CD14-positive monocyte (primary cell): ENCODE measurements around the gene MINPP1. TPM values are rescaled to one million over a fixed set of nuclear protein-coding genes. Genes with fewer than 3 reads are reported as not detected.

ENCODE experiments used
- DNase-seq, 3 donors: peaks; one replicate each; pipeline ENCODE4 v3.0.0-alpha.2; 2011 to 2022
- H2AFZ ChIP-seq: 2 replicates; pipeline ENCODE4 v1.6.0; 2012; ENCODE audit warnings: mild to moderate bottlenecking, low read depth, low read length, inconsistent platforms; ENCODE audit not compliant: insufficient read depth, poor library complexity, severe bottlenecking
- H3K27ac ChIP-seq, 2 donors: 1 replicate in 1 of 2; 2 replicates in 1 of 2; pipeline ENCODE4 v1.5.1; 2012 to 2013; ENCODE audit warnings: low read length in 2 of 2, control low read depth in 1 of 2, inconsistent platforms in 1 of 2, low read depth in 1 of 2, mild to moderate bottlenecking in 1 of 2
- H3K27me3 ChIP-seq, 2 donors: one replicate each; pipeline versions ENCODE4 v1.6.0 to v1.6.1; 2011 to 2013; ENCODE audit warnings: low read length in 2 of 2; ENCODE audit not compliant: control insufficient read depth in 2 of 2, insufficient read depth in 2 of 2
- H3K36me3 ChIP-seq, 2 donors: replicated peaks in 1 of 2; 1 replicate in 1 of 2; 2 replicates in 1 of 2; pipeline versions ENCODE4 v1.5.1 to v1.6.1; 2012 to 2013; ENCODE audit warnings: low read length in 2 of 2, control low read depth in 1 of 2, inconsistent platforms in 1 of 2, mild to moderate bottlenecking in 1 of 2; ENCODE audit not compliant: insufficient read depth in 2 of 2, control insufficient read depth in 1 of 2
- H3K4me1 ChIP-seq, 2 donors: 1 replicate in 1 of 2; 2 replicates in 1 of 2; pipeline versions ENCODE4 v1.5.1 to v1.6.1; 2012 to 2013; ENCODE audit warnings: low read length in 2 of 2, control low read depth in 1 of 2, inconsistent platforms in 1 of 2, mild to moderate bottlenecking in 1 of 2, moderate library complexity in 1 of 2; ENCODE audit not compliant: insufficient read depth in 2 of 2, control insufficient read depth in 1 of 2
- H3K4me2 ChIP-seq: replicated peaks from 2 replicates; pipeline ENCODE3; 2012; ENCODE audit warnings: low read length, moderate library complexity, mild to moderate bottlenecking; ENCODE audit not compliant: poor library complexity, severe bottlenecking; ENCODE audit errors: extremely low read depth
- H3K4me3 ChIP-seq, 3 experiments: fragments of 200-600 bp in 1 of 3; sonication (generic) in 1 of 3; replicated peaks in 1 of 3; 1 replicate in 2 of 3; 2 replicates in 1 of 3; pipeline ENCODE4 v1.5.1; 2011 to 2013; ENCODE audit warnings: low read length in 3 of 3, mild to moderate bottlenecking in 3 of 3, control low read depth in 2 of 3, low read depth in 2 of 3, inconsistent platforms in 1 of 3, moderate library complexity in 1 of 3
- H3K79me2 ChIP-seq: 2 replicates; pipeline ENCODE4 v1.6.0; 2012; ENCODE audit warnings: mild to moderate bottlenecking, control low read depth, inconsistent platforms, low read length, moderate library complexity; ENCODE audit not compliant: insufficient read depth
- H3K9ac ChIP-seq: 2 replicates; pipeline ENCODE4 v1.6.0; 2017; ENCODE audit warnings: low read length, mild to moderate bottlenecking; ENCODE audit not compliant: insufficient read depth, poor library complexity, severe bottlenecking
- H3K9me3 ChIP-seq, 2 donors: replicated peaks in 1 of 2; 1 replicate in 1 of 2; 2 replicates in 1 of 2; pipeline versions ENCODE4 v1.5.1 to v1.6.1; 2012 to 2013; ENCODE audit warnings: low read length in 2 of 2, control low read depth in 1 of 2; ENCODE audit not compliant: control insufficient read depth in 1 of 2, insufficient read depth in 1 of 2
- H4K20me1 ChIP-seq: 2 replicates; pipeline ENCODE4 v1.6.0; 2012; ENCODE audit warnings: mild to moderate bottlenecking, low read length, control low read depth, moderate library complexity; ENCODE audit not compliant: insufficient read depth
- H3K27ac Mint-ChIP-seq, 7 donors: one replicate each; pipeline ENCODE4 v1.8.0; 2020; ENCODE audit warnings: mild to moderate bottlenecking in 7 of 7, mixed read lengths in 7 of 7, moderate library complexity in 6 of 7, inconsistent platforms in 2 of 7
- H3K27me3 Mint-ChIP-seq, 3 donors: one replicate each; pipeline ENCODE4 v1.8.0; 2021 to 2022; ENCODE audit warnings: low read depth in 3 of 3, mild to moderate bottlenecking in 3 of 3, mixed read lengths in 3 of 3, moderate library complexity in 3 of 3, inconsistent platforms in 1 of 3
- H3K36me3 Mint-ChIP-seq, 2 donors: one replicate each; pipeline ENCODE4 v1.8.0; 2020; ENCODE audit warnings: mixed read lengths in 2 of 2, inconsistent platforms in 1 of 2, mild to moderate bottlenecking in 1 of 2
- H3K4me1 Mint-ChIP-seq: one replicate; pipeline ENCODE4 v1.8.0; 2020; ENCODE audit warnings: mild to moderate bottlenecking, mixed read lengths
- H3K4me3 Mint-ChIP-seq, 2 donors: one replicate each; pipeline ENCODE4 v1.8.0; 2020; ENCODE audit warnings: mild to moderate bottlenecking in 2 of 2, mixed read lengths in 2 of 2, moderate library complexity in 1 of 2
- H3K9me3 Mint-ChIP-seq, 7 donors: one replicate each; pipeline ENCODE4 v1.8.0; 2020 to 2022; ENCODE audit warnings: mixed read lengths in 7 of 7, mild to moderate bottlenecking in 6 of 7, moderate library complexity in 6 of 7, inconsistent platforms in 2 of 7
- WGBS: methylation state at CpG from one replicate; pipeline ENCODE4 v1.1.5; 2013; ENCODE audit warnings: missing lambda C conversion rate; ENCODE audit not compliant: insufficient coverage; 5-methylcytosine and 5-hydroxymethylcytosine counted together
- intact Hi-C, 2 donors: fragments of 100-400 bp; cut with micrococcal nuclease; formaldehyde crosslinking; loops; one replicate each; pipeline versions ENCODE4 v1.15.0 to v1.15.1; 2023
- polyA plus RNA-seq, 3 donors: library from polyadenylated mRNA; depleted of rRNA in 1 of 3; unstranded in 2 of 3; stranded (reverse) in 1 of 3; fragments of 300-500 nt in 2 of 3; fragments of >200 nt in 1 of 3; fragmentation: Illumina TruSeq in 2 of 3; gene quantifications; 1 replicate in 2 of 3; 2 replicates in 1 of 3; pipeline ENCODE4 v1.2.3, GENCODE V29; 2012 to 2021
- TF ChIP-seq, protein P1 (sequence below): fragments of 200-600 bp; IDR thresholded peaks from one replicate; pipeline ENCODE4 v1.8.0; 2022; ENCODE audit warnings: antibody characterized with exemption, mild to moderate bottlenecking

The MINPP1 gene
- polyA plus RNA-seq, 3 donors: 1.7 to 9.7 (median 9.0) TPM

DNA sequence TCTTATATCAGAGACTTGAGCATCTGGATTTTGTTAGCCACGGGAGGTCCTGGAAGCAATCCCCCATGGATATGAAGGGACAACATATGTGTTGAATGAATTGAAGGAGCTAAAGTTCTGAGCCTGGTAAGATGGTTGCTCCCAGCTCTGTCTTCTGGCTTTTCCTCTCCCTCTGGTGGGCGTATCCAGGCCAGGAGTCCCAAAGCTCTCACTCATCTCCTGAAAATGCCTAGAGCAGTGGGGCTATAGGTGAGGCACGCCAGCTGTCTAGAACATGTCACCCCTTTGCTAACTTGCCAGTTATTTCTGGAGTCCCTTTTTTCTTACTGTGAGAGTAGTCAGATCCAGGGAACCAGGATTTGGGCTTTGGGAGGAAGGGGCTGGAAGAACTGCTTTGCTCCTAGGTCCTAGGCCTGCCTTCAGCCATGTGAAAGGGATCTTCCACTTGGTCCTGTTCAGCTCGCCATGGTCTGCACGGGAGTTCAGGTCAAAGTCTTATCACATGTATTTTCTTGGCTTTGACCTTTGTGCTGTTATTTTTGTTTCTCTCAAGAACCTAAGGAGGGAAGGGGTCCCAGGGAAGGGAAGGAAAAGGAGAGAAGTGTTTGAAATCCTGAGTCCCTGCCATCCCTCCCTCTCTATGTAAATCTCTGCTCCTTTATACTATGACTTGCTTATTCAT, 73.6 kb downstream of the MINPP1 start:
- no peaks in the 10 kb centered on the region for H3K9me3 ChIP-seq
- H4K20me1 ChIP-seq: no peaks in the 10 kb centered on the region
- no peaks in the 10 kb centered on the region for H3K4me1 Mint-ChIP-seq
- peaks cover 0 to 3% (median 2%) of the 10 kb centered on the region in 3 donors for H3K27me3 Mint-ChIP-seq
- no peak overlapping the region for H3K4me3 ChIP-seq
- no peaks in the 10 kb centered on the region for H3K27me3 ChIP-seq
- no peak overlapping the region for H3K9ac ChIP-seq
- intact Hi-C loops: no loop called here
- no peak for DNase-seq
- H3K36me3 Mint-ChIP-seq: no peaks in the 10 kb centered on the region
- WGBS: 91% methylated on average over 1 of the region's 5 CpGs
- no peak overlapping the region for H3K27ac ChIP-seq
- no peaks in the 10 kb centered on the region for H3K79me2 ChIP-seq
- H3K36me3 ChIP-seq: no peaks in the 10 kb centered on the region
- H3K4me1 ChIP-seq: no peaks in the 10 kb centered on the region
- H3K4me3 Mint-ChIP-seq: no peak overlapping the region
- no peak overlapping the region for H2AFZ ChIP-seq
- TF ChIP-seq, protein P1, sequence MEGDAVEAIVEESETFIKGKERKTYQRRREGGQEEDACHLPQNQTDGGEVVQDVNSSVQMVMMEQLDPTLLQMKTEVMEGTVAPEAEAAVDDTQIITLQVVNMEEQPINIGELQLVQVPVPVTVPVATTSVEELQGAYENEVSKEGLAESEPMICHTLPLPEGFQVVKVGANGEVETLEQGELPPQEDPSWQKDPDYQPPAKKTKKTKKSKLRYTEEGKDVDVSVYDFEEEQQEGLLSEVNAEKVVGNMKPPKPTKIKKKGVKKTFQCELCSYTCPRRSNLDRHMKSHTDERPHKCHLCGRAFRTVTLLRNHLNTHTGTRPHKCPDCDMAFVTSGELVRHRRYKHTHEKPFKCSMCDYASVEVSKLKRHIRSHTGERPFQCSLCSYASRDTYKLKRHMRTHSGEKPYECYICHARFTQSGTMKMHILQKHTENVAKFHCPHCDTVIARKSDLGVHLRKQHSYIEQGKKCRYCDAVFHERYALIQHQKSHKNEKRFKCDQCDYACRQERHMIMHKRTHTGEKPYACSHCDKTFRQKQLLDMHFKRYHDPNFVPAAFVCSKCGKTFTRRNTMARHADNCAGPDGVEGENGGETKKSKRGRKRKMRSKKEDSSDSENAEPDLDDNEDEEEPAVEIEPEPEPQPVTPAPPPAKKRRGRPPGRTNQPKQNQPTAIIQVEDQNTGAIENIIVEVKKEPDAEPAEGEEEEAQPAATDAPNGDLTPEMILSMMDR: no peak
- H3K9me3 Mint-ChIP-seq: peaks cover 0 to 2% (median 0%) of the 10 kb centered on the region in 7 donors
- H3K27ac Mint-ChIP-seq: no peak overlapping the region
- H3K4me2 ChIP-seq: no peak overlapping the region

DNA sequence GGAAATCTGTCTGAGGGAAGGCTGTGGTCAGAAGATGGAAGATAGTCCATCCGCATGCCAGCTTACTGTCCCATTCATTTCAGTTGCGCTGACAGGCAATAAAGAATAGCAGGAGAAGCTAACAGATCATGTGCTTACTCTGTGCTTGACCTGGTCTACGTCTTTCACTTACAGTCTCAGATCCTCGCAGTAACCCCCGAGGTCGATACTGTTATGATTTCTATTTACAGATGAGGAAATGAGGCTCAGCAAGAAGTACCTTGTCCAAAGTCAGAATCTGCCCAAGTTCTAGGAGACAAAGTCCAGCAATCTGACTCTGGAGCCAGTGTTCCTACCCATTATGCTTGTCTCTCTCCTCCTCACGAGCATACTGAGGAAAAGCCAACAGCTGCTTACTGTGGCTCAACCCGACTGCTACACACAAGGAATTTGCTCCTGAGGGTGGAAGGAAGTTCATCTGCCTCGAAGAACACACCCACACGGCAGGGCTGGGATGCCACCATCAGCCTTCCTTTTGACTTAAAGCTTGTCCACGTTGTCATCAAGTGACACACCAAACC, 74.2 kb downstream of the MINPP1 start:
- no peak overlapping the region for H3K4me3 Mint-ChIP-seq
- Histone ChIP-seq H2AFZ (no peak overlapping the region), H4K20me1 (no peaks in the 10 kb centered on the region), H3K4me3 (no peak overlapping the region), H3K9me3 (no peaks in the 10 kb centered on the region), H3K27ac (no peak overlapping the region), H3K4me1 (no peaks in the 10 kb centered on the region), H3K9ac (no peak overlapping the region), H3K79me2 (no peaks in the 10 kb centered on the region), H3K36me3 (no peaks in the 10 kb centered on the region), H3K27me3 (no peaks in the 10 kb centered on the region), H3K4me2 (no peak overlapping the region)
- H3K36me3 Mint-ChIP-seq: no peaks in the 10 kb centered on the region
- DNase-seq: no peak
- TF ChIP-seq, protein P1: no peak
- H3K27me3 Mint-ChIP-seq: peaks cover 0 to 3% (median 2%) of the 10 kb centered on the region in 3 donors
- intact Hi-C loops: no loop called here
- peaks cover 0 to 2% (median 0%) of the 10 kb centered on the region in 7 donors for H3K9me3 Mint-ChIP-seq
- no peaks in the 10 kb centered on the region for H3K4me1 Mint-ChIP-seq
- 82% methylated on average over 6 of the region's 11 CpGs for WGBS
- H3K27ac Mint-ChIP-seq: no peak overlapping the region
